Body of pancreas (tissue), 4 donors: ENCODE data around the gene SLC4A1. TPM values are rescaled to one million over a fixed set of nuclear protein-coding genes. Genes with fewer than 3 reads are reported as not detected.

Experiments used
- ATAC-seq: fragments of 150-250 bp; one replicate; pipeline ENCODE4 v1.9.1; 2016
- DNase-seq, 4 donors: peaks; one replicate each; pipeline ENCODE4 v3.0.0-alpha.2; 2019
- H3K27ac ChIP-seq, 4 donors: fragments of 200-600 bp; sonication (generic); 1 replicate in 3 of 4; 2 replicates in 1 of 4; pipeline versions ENCODE4 v1.5.1 to v1.6.1; 2016 to 2019; ENCODE audit warnings: mild to moderate bottlenecking in 1 of 4, mixed read lengths in 1 of 4, moderate library complexity in 1 of 4
- H3K27me3 ChIP-seq, 2 donors: fragments of 200-600 bp; sonication (generic); one replicate each; pipeline ENCODE4 v1.6.0; 2016; ENCODE audit warnings: mild to moderate bottlenecking in 1 of 2
- H3K36me3 ChIP-seq, 2 donors: fragments of 200-600 bp; sonication (generic); replicated peaks in 1 of 2; 2 replicates each; pipeline ENCODE4 v1.5.1; 2016; ENCODE audit warnings: low read depth in 2 of 2; ENCODE audit not compliant: insufficient read depth in 1 of 2
- H3K4me1 ChIP-seq: fragments of 200-600 bp; sonication (generic); one replicate; pipeline ENCODE4 v1.6.0; 2016
- H3K4me3 ChIP-seq, 2 donors: fragments of 200-600 bp; sonication (generic); 1 replicate in 1 of 2; 2 replicates in 1 of 2; pipeline ENCODE4 v1.5.1; 2016 to 2019
- H3K9me3 ChIP-seq, 3 donors: fragments of 200-600 bp; sonication (generic); 1 replicate in 2 of 3; 2 replicates in 1 of 3; pipeline ENCODE4 v1.5.1; 2016
- POLR2A ChIP-seq, 3 donors: fragments of 450-650 bp; IDR thresholded peaks; one replicate each; pipeline ENCODE4 v1.6.1; 2016; ENCODE audit warnings: antibody characterized with exemption in 3 of 3, mild to moderate bottlenecking in 2 of 3
- WGBS, 2 donors: methylation state at CpG; one replicate each; pipeline ENCODE4 v1.1.5; 2017; 5-methylcytosine and 5-hydroxymethylcytosine counted together
- intact Hi-C: fragments of 100-400 bp; cut with DNase I; formaldehyde crosslinking; loops from one replicate; pipeline ENCODE4 v1.15.1; 2023
- total RNA-seq, 2 donors: library from RNA; depleted of rRNA; stranded (reverse); fragments of >200 nt; gene quantifications; one replicate each; pipeline ENCODE4 v1.1.0, GENCODE V29; 2016
- TF ChIP-seq, protein P1 (sequence below), 7 experiments: fragments of 450-650 bp in 4 of 7; fragments of 200-600 bp in 3 of 7; sonication (generic) in 3 of 7; IDR thresholded peaks; one replicate each; pipeline ENCODE4 v1.5.1; 2016 to 2019; ENCODE audit warnings: antibody characterized with exemption in 7 of 7

Gene SLC4A1
- total RNA-seq, 2 donors from 2014 or later = not detected

DNA sequence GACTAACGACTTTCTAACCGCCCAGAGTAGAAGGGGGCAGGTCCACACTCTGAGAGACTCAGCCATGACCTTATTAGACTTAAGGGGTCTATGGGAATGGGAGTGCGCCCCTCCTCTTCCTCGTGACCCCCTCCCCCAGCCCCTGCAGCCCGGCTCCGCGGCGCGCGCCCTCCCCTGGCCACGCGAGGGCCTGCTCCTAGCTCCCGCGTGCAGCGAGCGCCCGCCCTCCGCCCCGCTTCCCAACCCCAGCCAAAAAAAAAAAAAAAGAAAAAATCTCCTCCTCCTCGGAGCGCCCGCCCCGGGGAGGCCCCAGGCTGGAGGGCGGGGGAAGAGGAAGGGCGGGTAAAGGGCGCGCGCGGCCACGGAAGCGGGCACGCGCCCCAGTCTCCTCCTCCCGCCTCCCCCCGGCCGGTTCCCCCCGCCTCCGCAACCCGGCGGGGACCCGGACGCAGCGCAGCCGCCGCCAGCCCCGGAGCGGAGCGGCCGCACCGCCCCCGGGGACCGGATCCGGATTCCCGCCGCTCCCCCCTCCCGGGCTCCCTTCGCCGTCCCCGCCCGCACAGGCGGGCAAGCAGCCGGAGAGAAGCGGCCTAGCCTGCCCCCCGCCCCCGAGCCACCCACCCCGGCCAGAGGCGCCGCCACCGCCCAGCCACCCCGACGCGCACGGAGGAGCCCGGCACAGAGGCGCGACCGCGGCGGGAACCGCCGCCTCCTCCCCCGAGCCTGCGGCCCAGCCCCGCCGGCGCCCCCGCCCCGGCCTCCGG lies 49.4 kb downstream of the SLC4A1 start:
- Histone ChIP-seq H3K27me3 (no peaks in the 10 kb centered on the region), H3K27ac (peak overlapping the region; percentile 94 to 99 (median 99)), H3K36me3 (peaks cover 9 to 24% of the 10 kb centered on the region in 2 donors), H3K4me3 (peak overlapping the region; percentile 15 to 33), H3K4me1 (peaks cover 35% of the 10 kb centered on the region), H3K9me3 (no peaks in the 10 kb centered on the region)
- DNase-seq = peak; percentile 88 to 90 (median 88)
- peak; percentile 71 for ATAC-seq
- WGBS, 2 donors = 0 to 10% methylated on average over 2 to 40 of the region's 89 CpGs
- TF ChIP-seq, protein P1, sequence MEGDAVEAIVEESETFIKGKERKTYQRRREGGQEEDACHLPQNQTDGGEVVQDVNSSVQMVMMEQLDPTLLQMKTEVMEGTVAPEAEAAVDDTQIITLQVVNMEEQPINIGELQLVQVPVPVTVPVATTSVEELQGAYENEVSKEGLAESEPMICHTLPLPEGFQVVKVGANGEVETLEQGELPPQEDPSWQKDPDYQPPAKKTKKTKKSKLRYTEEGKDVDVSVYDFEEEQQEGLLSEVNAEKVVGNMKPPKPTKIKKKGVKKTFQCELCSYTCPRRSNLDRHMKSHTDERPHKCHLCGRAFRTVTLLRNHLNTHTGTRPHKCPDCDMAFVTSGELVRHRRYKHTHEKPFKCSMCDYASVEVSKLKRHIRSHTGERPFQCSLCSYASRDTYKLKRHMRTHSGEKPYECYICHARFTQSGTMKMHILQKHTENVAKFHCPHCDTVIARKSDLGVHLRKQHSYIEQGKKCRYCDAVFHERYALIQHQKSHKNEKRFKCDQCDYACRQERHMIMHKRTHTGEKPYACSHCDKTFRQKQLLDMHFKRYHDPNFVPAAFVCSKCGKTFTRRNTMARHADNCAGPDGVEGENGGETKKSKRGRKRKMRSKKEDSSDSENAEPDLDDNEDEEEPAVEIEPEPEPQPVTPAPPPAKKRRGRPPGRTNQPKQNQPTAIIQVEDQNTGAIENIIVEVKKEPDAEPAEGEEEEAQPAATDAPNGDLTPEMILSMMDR (IDR thresholded peaks at IDR 0.05) = peak; percentile 47 to 61 (median 56)
- TF ChIP-seq POLR2A (IDR thresholded peaks at IDR 0.05) = peak in 1 of 3 donors; percentile 46
- intact Hi-C loops = loop anchor here (5.0 kb wide), 1 partner anchor 104 kb away; the partner anchor contains the start of gene SLC25A39

GRCh38 chr17:44217738-44218343 lies 50.1 kb downstream of the SLC4A1 start:
- Histone ChIP-seq H3K27ac (peak overlapping the region; percentile 2 to 99 (median 99)), H3K27me3 (no peaks in the 10 kb centered on the region), H3K4me3 (no peak overlapping the region), H3K4me1 (peaks cover 28% of the 10 kb centered on the region), H3K36me3 (peaks cover 9 to 24% of the 10 kb centered on the region in 2 donors), H3K9me3 (no peaks in the 10 kb centered on the region)
- intact Hi-C loops = loop anchor here (5.0 kb wide), 1 partner anchor 104 kb away; the partner anchor contains the start of gene SLC25A39
- no peak for TF ChIP-seq POLR2A (IDR thresholded peaks at IDR 0.05)
- TF ChIP-seq, protein P1 (IDR thresholded peaks at IDR 0.05) = no peak
- no peak for DNase-seq
- no peak for ATAC-seq
- 6% methylated on average over 10 of the region's 10 CpGs for WGBS, 2 donors

- ATAC-seq (no peak), DNase-seq (no peak)
- Histone ChIP-seq H3K4me3 (no peak overlapping the region), H3K9me3 (no peaks in the 10 kb centered on the region), H3K27ac (no peak overlapping the region), H3K27me3 (no peaks in the 10 kb centered on the region), H3K4me1 (peaks cover 20% of the 10 kb centered on the region), H3K36me3 (peaks cover 9 to 24% of the 10 kb centered on the region in 2 donors)
- intact Hi-C loops = loop anchor here (5.0 kb wide), 1 partner anchor 106 kb away; the partner anchor contains the start of gene SLC25A39
- TF ChIP-seq POLR2A (IDR thresholded peaks at IDR 0.05) = no peak
- TF ChIP-seq, protein P1 (IDR thresholded peaks at IDR 0.05) = no peak
- WGBS, 2 donors = 55 to 69% methylated on average over 5 of the region's 5 CpGs
Measured at GRCh38 chr17:44216694-44217093, 51.2 kb downstream of the SLC4A1 start.

DNA sequence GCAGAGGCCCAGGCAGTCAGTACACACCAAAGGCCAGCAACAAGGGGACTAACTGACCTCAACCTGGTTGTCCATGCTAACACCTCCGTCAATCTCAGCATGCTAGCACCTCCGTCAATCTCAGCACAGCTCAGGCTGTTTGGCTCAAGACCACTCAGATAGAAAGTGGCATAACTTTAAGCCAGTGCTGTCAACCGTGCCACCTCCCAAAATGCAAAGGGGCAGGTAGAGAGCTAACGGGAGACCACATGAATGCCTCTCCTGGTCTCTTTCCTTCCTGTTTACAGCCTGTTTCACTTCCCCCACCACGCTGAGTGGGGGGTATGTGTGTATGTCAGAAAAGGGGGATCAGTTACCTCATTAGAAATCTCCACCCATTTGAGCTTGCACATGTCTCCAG lies 51.8 kb downstream of the SLC4A1 start:
- no peak for DNase-seq

More for the DNA sequence above, 51.8 kb downstream of the SLC4A1 start:
- H3K4me3 ChIP-seq = no peak overlapping the region
- peaks cover 9 to 24% of the 10 kb centered on the region in 2 donors for H3K36me3 ChIP-seq
- intact Hi-C loops = loop anchor here (5.0 kb wide), 1 partner anchor 106 kb away; the partner anchor contains the start of gene SLC25A39
- no peaks in the 10 kb centered on the region for H3K27me3 ChIP-seq
- no peak overlapping the region for H3K27ac ChIP-seq
- peaks cover 23% of the 10 kb centered on the region for H3K4me1 ChIP-seq
- ATAC-seq = no peak
- TF ChIP-seq, protein P1 (IDR thresholded peaks at IDR 0.05) = no peak
- TF ChIP-seq POLR2A (IDR thresholded peaks at IDR 0.05) = no peak
- H3K9me3 ChIP-seq = no peaks in the 10 kb centered on the region
- WGBS, 2 donors = 52 to 79% methylated on average over 5 of the region's 5 CpGs
